ENCODE results near the gene SYT8.

The SYT8 gene

DNA sequence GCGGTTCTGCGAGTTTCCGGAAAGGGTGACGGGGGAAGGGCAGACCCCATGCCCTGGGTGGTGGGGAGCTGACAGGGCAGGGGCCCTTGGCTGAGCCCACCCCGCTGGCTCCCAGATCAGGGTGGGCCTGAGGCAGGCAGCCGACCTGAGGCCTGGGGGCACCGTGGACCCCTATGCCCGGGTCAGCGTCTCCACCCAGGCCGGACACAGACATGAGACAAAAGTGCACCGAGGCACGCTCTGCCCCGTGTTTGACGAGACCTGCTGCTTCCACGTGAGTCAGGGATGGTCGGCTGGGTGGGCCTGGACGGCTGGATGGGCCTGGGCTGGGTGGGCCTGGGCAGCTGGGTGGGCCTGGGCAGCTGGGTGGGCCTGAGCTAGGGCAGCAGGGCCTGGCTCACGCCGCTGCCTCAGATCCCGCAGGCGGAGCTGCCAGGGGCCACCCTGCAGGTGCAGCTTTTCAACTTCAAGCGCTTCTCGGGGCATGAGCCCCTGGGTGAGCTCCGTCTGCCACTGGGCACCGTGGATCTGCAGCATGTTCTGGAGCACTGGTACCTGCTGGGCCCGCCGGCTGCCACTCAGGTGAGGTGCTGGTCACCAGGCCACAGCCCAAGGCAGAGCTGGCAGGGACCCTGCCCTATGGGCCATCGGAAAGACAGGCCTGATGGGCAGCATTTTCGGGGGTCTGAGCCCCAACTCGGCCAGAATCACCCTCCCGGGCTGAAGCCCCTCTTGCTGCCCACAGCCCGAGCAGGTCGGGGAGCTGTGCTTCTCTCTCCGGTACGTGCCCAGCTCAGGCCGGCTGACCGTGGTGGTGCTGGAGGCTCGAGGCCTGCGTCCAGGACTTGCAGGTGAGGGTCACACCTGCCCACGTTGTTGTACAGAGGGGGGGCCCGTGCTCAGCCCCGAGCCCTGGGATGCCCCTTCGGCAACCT lies 1.5 kb downstream of the SYT8 start:
- Histone ChIP-seq H3F3A (ENCODE audit: insufficient read depth, low read length) (no peaks in the 10 kb centered on the region), H3K4me3 (ENCODE audit: low read length) (no peak overlapping the region), H3K9me3 (replicated peaks; ENCODE audit: insufficient read depth, low read length) (no peaks in the 10 kb centered on the region), H3K4me2 (ENCODE audit: low read depth, low read length) (no peak overlapping the region), H3K79me2 (ENCODE audit: low read length) (no peaks in the 10 kb centered on the region), H2AFZ (ENCODE audit: low read length) (no peak overlapping the region), H3K36me3 (replicated peaks; ENCODE audit: insufficient read depth, low read length) (no peaks in the 10 kb centered on the region), H3K9ac (ENCODE audit: low read length) (no peak overlapping the region), H3K27me3 (replicated peaks; ENCODE audit: insufficient read depth, low read length) (peaks cover 62% of the 10 kb centered on the region), H3K27ac (ENCODE audit: low read length) (no peak overlapping the region), H3K9me2 (replicated peaks; ENCODE audit: insufficient read depth, low read length) (no peaks in the 10 kb centered on the region), H3K4me1 (ENCODE audit: low read length) (no peaks in the 10 kb centered on the region), H4K20me1 (ENCODE audit: insufficient read depth, low read length) (no peaks in the 10 kb centered on the region)
- TF ChIP-seq, protein P1, sequence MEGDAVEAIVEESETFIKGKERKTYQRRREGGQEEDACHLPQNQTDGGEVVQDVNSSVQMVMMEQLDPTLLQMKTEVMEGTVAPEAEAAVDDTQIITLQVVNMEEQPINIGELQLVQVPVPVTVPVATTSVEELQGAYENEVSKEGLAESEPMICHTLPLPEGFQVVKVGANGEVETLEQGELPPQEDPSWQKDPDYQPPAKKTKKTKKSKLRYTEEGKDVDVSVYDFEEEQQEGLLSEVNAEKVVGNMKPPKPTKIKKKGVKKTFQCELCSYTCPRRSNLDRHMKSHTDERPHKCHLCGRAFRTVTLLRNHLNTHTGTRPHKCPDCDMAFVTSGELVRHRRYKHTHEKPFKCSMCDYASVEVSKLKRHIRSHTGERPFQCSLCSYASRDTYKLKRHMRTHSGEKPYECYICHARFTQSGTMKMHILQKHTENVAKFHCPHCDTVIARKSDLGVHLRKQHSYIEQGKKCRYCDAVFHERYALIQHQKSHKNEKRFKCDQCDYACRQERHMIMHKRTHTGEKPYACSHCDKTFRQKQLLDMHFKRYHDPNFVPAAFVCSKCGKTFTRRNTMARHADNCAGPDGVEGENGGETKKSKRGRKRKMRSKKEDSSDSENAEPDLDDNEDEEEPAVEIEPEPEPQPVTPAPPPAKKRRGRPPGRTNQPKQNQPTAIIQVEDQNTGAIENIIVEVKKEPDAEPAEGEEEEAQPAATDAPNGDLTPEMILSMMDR (IDR thresholded peaks at IDR 0.05; ENCODE audit: low read length) = no peak
- TF ChIP-seq EZH2phosphoT487 (IDR thresholded peaks at IDR 0.05; ENCODE audit: low read length) = no peak
- no peak for TF ChIP-seq EZH2 (optimal IDR thresholded peaks at IDR 0.05; ENCODE audit: low read depth, low read length)
- no peak for DNase-seq

GRCh38 chr11:1837171-1838076 lies 2.6 kb downstream of the SYT8 start:
- peak; percentile 43 for DNase-seq

DNA sequence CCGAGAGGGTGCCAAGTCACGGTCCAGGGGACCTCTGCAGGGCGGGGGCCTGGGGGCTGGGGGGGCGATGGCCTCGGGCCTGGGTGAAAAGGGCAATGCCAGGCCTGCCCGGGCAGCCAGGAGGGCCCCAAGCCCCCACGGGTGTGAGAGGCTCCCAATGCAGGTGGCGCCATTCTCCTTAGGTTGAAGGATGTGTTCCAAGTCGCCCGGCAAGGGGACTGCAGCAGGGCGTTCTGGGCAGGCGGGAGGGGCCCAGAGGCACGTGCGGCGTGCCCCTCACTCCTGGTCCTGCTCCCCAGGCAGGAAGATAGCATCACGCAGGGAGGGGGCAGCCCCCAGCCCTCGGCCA lies 3.3 kb downstream of the SYT8 start:
- Histone ChIP-seq H3K9me3 (replicated peaks; ENCODE audit: insufficient read depth, low read length) (no peaks in the 10 kb centered on the region), H3K4me3 (ENCODE audit: low read length) (no peak overlapping the region), H3K4me2 (ENCODE audit: low read depth, low read length) (no peak overlapping the region), H3K79me2 (ENCODE audit: low read length) (no peaks in the 10 kb centered on the region), H4K20me1 (ENCODE audit: insufficient read depth, low read length) (no peaks in the 10 kb centered on the region), H3K27ac (ENCODE audit: low read length) (no peak overlapping the region), H3K36me3 (replicated peaks; ENCODE audit: insufficient read depth, low read length) (no peaks in the 10 kb centered on the region), H3K27me3 (replicated peaks; ENCODE audit: insufficient read depth, low read length) (peaks cover 50% of the 10 kb centered on the region), H3K4me1 (ENCODE audit: low read length) (no peaks in the 10 kb centered on the region), H3K9ac (ENCODE audit: low read length) (no peak overlapping the region), H2AFZ (ENCODE audit: low read length) (no peak overlapping the region), H3F3A (ENCODE audit: insufficient read depth, low read length) (no peaks in the 10 kb centered on the region), H3K9me2 (replicated peaks; ENCODE audit: insufficient read depth, low read length) (no peaks in the 10 kb centered on the region)
- no peak for DNase-seq
- no peak for TF ChIP-seq EZH2phosphoT487 (IDR thresholded peaks at IDR 0.05; ENCODE audit: low read length)
- no peak for TF ChIP-seq EZH2 (optimal IDR thresholded peaks at IDR 0.05; ENCODE audit: low read depth, low read length)
- TF ChIP-seq, protein P1 (IDR thresholded peaks at IDR 0.05; ENCODE audit: low read length) = no peak

More at GRCh38 chr11:1837171-1838076, 2.6 kb downstream of the SYT8 start:
- H3K4me3 ChIP-seq (ENCODE audit: low read length) = no peak overlapping the region
- H2AFZ ChIP-seq (ENCODE audit: low read length) = no peak overlapping the region
- no peak overlapping the region for H3K27ac ChIP-seq (ENCODE audit: low read length)
- H3K9ac ChIP-seq (ENCODE audit: low read length) = no peak overlapping the region
- H3K4me1 ChIP-seq (ENCODE audit: low read length) = no peaks in the 10 kb centered on the region
- H3K36me3 ChIP-seq (replicated peaks; ENCODE audit: insufficient read depth, low read length) = no peaks in the 10 kb centered on the region
- no peaks in the 10 kb centered on the region for H4K20me1 ChIP-seq (ENCODE audit: insufficient read depth, low read length)
- H3F3A ChIP-seq (ENCODE audit: insufficient read depth, low read length) = no peaks in the 10 kb centered on the region
- no peak for TF ChIP-seq EZH2phosphoT487 (IDR thresholded peaks at IDR 0.05; ENCODE audit: low read length)
- TF ChIP-seq EZH2 (optimal IDR thresholded peaks at IDR 0.05; ENCODE audit: low read depth, low read length) = no peak
- TF ChIP-seq, protein P1 (IDR thresholded peaks at IDR 0.05; ENCODE audit: low read length) = peak; percentile 73
- no peaks in the 10 kb centered on the region for H3K9me3 ChIP-seq (replicated peaks; ENCODE audit: insufficient read depth, low read length)
- peaks cover 52% of the 10 kb centered on the region for H3K27me3 ChIP-seq (replicated peaks; ENCODE audit: insufficient read depth, low read length)
- no peak overlapping the region for H3K4me2 ChIP-seq (ENCODE audit: low read depth, low read length)
- no peaks in the 10 kb centered on the region for H3K9me2 ChIP-seq (replicated peaks; ENCODE audit: insufficient read depth, low read length)
- H3K79me2 ChIP-seq (ENCODE audit: low read length) = no peaks in the 10 kb centered on the region

Data from MM.1S (cell line).